Common myeloid progenitor, CD34-positive (primary cell): ENCODE results near the gene DCP1A.

Experiments
- CTCF ChIA-PET: fragments of 350-600 bp; sonication (Branson Sonifier 250); formaldehyde crosslinking; loops from one replicate; lab custom pipeline; 2021; ENCODE audit warnings: antibody characterized with exemption; lab: Charles Lee
- POLR2A ChIA-PET: fragments of 350-600 bp; sonication (Branson Sonifier 250); formaldehyde crosslinking; loops from one replicate; lab custom pipeline; 2021; ENCODE audit warnings: antibody characterized with exemption; lab: Charles Lee
- DNase-seq, 3 donors: peaks; one replicate each; pipeline versions ENCODE4 v3.0.0 to v3.0.0-alpha.2; 2013
- H3K27ac ChIP-seq, 2 experiments: 1 replicate in 1 of 2; 2 replicates in 1 of 2; pipeline ENCODE4 v1.7.0; 2013; ENCODE audit warnings: inconsistent platforms in 2 of 2, low read length in 2 of 2, mild to moderate bottlenecking in 2 of 2, low read depth in 1 of 2, moderate library complexity in 1 of 2; ENCODE audit not compliant: severe bottlenecking in 2 of 2, insufficient read depth in 1 of 2, poor library complexity in 1 of 2
- H3K27me3 ChIP-seq, 5 experiments: replicated peaks in 2 of 5; 1 replicate in 3 of 5; 2 replicates in 2 of 5; pipeline versions ENCODE4 v1.6.1 to v1.7.0; 2013; ENCODE audit warnings: low read length in 4 of 5, mild to moderate bottlenecking in 2 of 5, moderate library complexity in 2 of 5, inconsistent platforms in 1 of 5; ENCODE audit not compliant: insufficient read depth in 5 of 5, control insufficient read depth in 4 of 5
- H3K36me3 ChIP-seq, 4 experiments: 1 replicate in 2 of 4; 2 replicates in 2 of 4; pipeline versions ENCODE4 v1.6.1 to v1.7.0; 2013; ENCODE audit warnings: low read length in 3 of 4, control low read depth in 1 of 4, mild to moderate bottlenecking in 1 of 4; ENCODE audit not compliant: control insufficient read depth in 4 of 4, insufficient read depth in 4 of 4
- H3K4me1 ChIP-seq, 4 experiments: 1 replicate in 3 of 4; 2 replicates in 1 of 4; pipeline versions ENCODE4 v1.6.1 to v1.7.1; 2013; ENCODE audit warnings: low read length in 3 of 4, mild to moderate bottlenecking in 3 of 4, control low read depth in 1 of 4, inconsistent platforms in 1 of 4, moderate library complexity in 1 of 4; ENCODE audit not compliant: control insufficient read depth in 4 of 4, insufficient read depth in 4 of 4; ENCODE audit errors: control extremely low read depth in 1 of 4
- H3K4me3 ChIP-seq, 7 experiments: 1 replicate in 4 of 7; 2 replicates in 3 of 7; pipeline versions ENCODE4 v1.5.1 to v1.7.0; 2013; ENCODE audit warnings: mild to moderate bottlenecking in 7 of 7, low read length in 6 of 7, moderate library complexity in 6 of 7, inconsistent platforms in 2 of 7, low read depth in 2 of 7, control low read depth in 1 of 7; ENCODE audit not compliant: insufficient read depth in 4 of 7, control insufficient read depth in 1 of 7; ENCODE audit errors: extremely low read depth in 1 of 7
- H3K9me3 ChIP-seq, 5 experiments: 1 replicate in 4 of 5; 2 replicates in 1 of 5; pipeline versions ENCODE4 v1.6.1 to v1.7.1; 2013; ENCODE audit warnings: low read length in 4 of 5, mild to moderate bottlenecking in 2 of 5, inconsistent platforms in 1 of 5, low read depth in 1 of 5, moderate library complexity in 1 of 5; ENCODE audit not compliant: control insufficient read depth in 4 of 5, insufficient read depth in 2 of 5; ENCODE audit errors: control extremely low read depth in 1 of 5
- WGBS: methylation state at CpG from one replicate; pipeline ENCODE4 v1.1.5; 2013; ENCODE audit not compliant: insufficient coverage; 5-methylcytosine and 5-hydroxymethylcytosine counted together

The DCP1A gene

DNA sequence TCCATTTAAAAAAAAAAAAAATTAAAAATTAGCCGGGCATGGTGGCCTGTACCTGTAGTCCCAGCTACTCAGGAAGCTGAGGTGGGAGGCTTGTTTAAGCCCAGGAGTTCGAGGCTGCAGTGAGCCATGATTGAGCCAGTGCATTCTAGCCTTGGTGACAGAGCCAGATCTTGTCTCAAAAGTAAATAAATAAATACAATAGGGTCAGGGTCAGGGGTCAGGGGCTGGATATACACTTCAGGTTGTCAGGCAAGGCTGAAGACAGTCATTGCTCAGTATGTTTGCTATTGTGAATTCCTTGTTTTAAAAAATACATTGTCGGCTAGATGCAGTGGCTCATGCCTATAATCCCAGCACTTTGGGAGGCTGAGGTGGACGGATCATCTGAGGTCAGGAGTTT is 83.4 kb downstream of the DCP1A start:
- H3K9me3 ChIP-seq = no peaks in the 10 kb centered on the region
- CTCF ChIA-PET = no interaction called here
- H3K4me1 ChIP-seq = peaks cover 0 to 22% (median under 1%) of the 10 kb centered on the region in 4 experiments
- H3K36me3 ChIP-seq = no peaks in the 10 kb centered on the region
- H3K4me3 ChIP-seq = no peak overlapping the region
- no peak for DNase-seq
- H3K27ac ChIP-seq = no peak overlapping the region
- POLR2A ChIA-PET = interaction anchor here (0.5 kb wide), 1 partner anchor 12 kb away, joined by 4 read pairs; no protein-coding TSS in a partner anchor
- no peaks in the 10 kb centered on the region for H3K27me3 ChIP-seq
- WGBS = 93% methylated on average over 2 of the region's 4 CpGs

DNA sequence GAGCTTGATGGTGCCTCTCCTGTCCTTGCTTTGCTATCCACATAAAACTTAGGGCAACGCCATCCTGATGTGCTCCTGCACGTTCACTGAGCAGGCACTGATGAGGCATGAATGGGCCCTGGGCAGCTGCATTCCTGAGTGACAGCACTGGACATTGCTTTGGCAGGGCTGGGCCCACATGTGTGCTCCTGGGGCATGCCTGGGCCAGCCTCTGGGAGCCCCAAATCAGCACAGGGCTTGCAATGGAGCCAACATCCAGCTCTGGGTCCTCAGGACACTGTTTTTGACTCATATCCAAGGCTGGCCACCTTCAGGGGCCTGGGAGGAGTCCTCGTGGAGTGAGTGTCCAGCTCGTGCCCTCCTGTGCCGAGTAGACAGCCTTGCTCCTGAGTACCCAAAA is 85.6 kb downstream of the DCP1A start:
- Histone ChIP-seq H3K4me3 (no peak overlapping the region), H3K4me1 (peaks cover 0 to 11% (median 0%) of the 10 kb centered on the region in 4 experiments), H3K9me3 (no peaks in the 10 kb centered on the region), H3K36me3 (no peaks in the 10 kb centered on the region), H3K27me3 (no peaks in the 10 kb centered on the region), H3K27ac (no peak overlapping the region)
- no peak for DNase-seq
- POLR2A ChIA-PET = no interaction called here
- 92% methylated on average over 5 of the region's 5 CpGs for WGBS
- CTCF ChIA-PET = interaction anchor here (1.0 to 2.1 kb wide), 4 partner anchors 11 to 41 kb away, joined by 3 to 5 read pairs (median 4); no protein-coding TSS in a partner anchor

DNA sequence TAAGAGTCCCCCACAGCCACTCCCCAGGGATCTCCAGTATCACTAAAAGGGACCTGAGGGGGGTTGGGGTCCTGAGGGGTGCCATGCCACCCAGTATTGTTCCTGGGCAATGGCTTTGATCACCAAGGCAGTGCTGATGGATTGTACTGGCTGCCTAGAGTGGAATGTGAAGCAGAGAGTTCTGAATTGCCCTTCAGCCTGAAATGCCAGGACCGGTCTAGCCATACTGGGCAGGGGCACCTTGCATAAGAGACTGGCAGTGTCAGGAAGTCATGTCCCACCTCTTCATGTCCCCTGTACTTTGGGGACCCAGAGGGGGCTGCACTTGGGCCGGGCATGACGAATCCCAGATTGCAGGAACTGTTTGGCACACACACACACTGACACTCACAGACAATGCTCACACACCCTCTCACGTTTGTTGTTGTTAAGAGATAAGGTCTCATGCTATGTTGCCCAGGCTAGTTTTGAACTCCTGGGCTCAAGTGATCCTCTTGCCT is 87.0 kb downstream of the DCP1A start:
- no peak overlapping the region for H3K4me3 ChIP-seq
- no peaks in the 10 kb centered on the region for H3K36me3 ChIP-seq
- H3K9me3 ChIP-seq = no peaks in the 10 kb centered on the region
- H3K4me1 ChIP-seq = peaks cover 0 to 13% (median 1%) of the 10 kb centered on the region in 4 experiments
- H3K27me3 ChIP-seq = no peaks in the 10 kb centered on the region
- CTCF ChIA-PET = interaction anchor here (1.0 kb wide), 1 partner anchor 10 kb away, joined by 3 read pairs; no protein-coding TSS in a partner anchor
- POLR2A ChIA-PET = no interaction called here
- WGBS = 93% methylated on average over 4 of the region's 4 CpGs
- H3K27ac ChIP-seq = no peak overlapping the region
- no peak for DNase-seq

DNA sequence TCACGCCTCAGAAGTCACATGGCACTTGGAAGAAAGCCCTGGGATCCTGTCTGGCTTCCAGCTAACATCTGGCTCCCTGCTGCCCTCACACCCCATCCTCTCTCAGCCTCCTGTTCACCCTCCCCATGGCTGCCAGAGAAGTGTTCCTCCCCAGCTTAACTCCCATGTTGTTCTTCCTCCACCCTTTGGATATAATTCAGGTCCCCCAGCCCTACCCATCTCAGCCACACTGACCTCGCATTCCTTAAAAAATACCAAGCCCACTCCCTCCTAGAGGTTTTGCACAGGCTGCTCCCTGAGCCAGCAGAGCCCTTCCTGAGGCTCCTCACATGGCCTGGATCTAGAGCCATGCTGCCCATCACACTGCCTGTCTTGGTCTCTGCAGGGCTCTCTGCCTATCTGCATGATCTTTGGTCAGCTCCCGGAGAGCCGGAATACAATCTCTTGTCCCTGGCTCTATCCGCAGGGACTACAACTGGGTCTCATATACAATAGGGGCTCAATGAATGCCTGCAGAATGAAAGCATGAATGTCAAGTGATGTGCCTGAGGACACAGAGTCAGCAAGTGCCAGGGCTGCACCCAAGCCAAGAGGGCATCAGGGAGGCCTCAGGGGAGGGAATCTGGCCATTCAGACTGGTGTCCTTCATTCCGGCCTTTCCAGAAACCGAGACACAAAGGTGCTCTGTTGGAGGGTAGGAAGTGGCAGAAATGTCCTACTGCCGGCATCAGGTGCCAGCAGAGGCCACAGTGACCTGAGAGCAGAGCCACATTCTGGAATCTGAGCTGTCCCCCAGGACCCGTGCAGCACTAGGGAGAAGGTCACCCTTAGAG is 87.7 kb downstream of the DCP1A start:
- Histone ChIP-seq H3K27ac (no peak overlapping the region), H3K9me3 (no peaks in the 10 kb centered on the region), H3K4me3 (no peak overlapping the region), H3K4me1 (peaks cover 0 to 10% (median 4%) of the 10 kb centered on the region in 4 experiments), H3K36me3 (no peaks in the 10 kb centered on the region), H3K27me3 (no peaks in the 10 kb centered on the region)
- DNase-seq = no peak
- CTCF ChIA-PET = no interaction called here
- POLR2A ChIA-PET = no interaction called here
- 96% methylated on average over 8 of the region's 9 CpGs for WGBS

DNA sequence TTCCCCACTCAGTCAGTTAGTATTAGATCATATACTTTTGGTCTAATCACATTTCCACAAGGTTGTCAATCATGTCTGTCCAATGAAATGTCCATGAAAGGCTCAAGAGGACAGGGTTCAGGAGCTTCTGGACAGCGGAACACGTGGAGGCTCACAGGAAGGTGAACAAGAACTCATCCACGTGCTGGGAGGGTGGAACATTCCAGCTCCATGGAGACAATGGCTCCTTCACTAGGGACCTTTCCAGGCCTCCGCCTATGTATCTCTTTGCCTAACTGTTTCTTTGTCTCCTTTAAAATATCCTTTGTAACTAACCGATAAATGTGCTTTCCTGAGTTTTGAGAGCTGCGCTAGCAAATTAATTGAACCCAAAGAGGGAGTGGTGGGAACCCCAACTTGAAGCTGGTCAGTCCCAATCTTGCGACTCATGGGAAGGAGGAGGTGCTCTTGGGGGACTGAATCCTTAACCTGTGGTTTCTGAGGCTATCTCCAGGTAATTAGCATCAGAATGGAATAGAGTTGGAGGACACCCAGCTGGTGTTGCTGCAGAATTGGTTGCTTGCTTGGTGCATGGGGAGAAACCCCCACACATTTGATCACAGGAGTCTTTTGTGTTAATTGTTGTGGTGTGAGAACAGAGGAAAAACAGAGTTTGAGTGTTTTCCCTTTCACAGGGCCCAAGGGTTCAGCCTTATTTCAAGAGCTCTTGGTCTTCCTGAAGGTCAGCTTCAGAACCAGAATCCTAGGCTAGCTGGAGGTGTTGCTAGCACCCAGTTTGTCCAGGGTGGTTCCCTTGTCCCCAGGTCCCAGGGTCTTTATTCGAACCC is 88.5 kb downstream of the DCP1A start:
- 94% methylated on average over 6 of the region's 8 CpGs for WGBS
- ChIA-PET CTCF (interaction anchor here (0.8 to 1.4 kb wide), 4 partner anchors 8 to 67 kb away, joined by 3 read pairs; no protein-coding TSS in a partner anchor), POLR2A (interaction anchor here (0.6 kb wide), 1 partner anchor 25 kb away, joined by 3 read pairs; no protein-coding TSS in a partner anchor)
- peaks cover 0 to 18% (median 13%) of the 10 kb centered on the region in 4 experiments for H3K4me1 ChIP-seq
- H3K4me3 ChIP-seq = no peak overlapping the region
- DNase-seq = no peak
- no peaks in the 10 kb centered on the region for H3K27me3 ChIP-seq
- peaks cover 0 to 5% (median 0%) of the 10 kb centered on the region in 4 experiments for H3K36me3 ChIP-seq
- H3K9me3 ChIP-seq = no peaks in the 10 kb centered on the region
- H3K27ac ChIP-seq = no peak overlapping the region

DNA sequence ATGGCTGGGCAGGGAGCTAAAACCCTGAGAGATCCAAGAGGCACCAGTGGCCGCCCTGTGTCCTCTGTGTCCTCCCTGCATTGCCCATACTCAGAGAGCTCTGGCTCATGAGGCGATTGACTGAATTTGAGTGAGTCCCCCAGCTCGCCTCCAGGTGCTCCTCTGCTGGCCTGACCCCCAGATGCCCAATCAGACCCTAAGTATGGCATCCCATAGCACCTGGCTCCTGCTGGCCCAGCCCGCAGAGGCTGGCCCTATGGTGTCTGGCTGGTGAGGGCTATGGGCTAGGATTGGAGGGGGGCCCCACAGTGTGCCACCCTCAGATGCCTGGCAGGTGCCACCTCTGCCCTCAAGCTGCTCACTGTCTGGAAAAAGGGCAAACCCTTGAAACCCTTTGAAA is 89.9 kb downstream of the DCP1A start:
- no peak overlapping the region for H3K4me3 ChIP-seq
- H3K9me3 ChIP-seq = no peaks in the 10 kb centered on the region
- H3K27me3 ChIP-seq = no peaks in the 10 kb centered on the region
- peaks cover 0 to 6% (median 0%) of the 10 kb centered on the region in 4 experiments for H3K36me3 ChIP-seq
- CTCF ChIA-PET = interaction anchor here (1.4 to 1.5 kb wide), 4 partner anchors 13 to 66 kb away, joined by 3 to 7 read pairs (median 4); no protein-coding TSS in a partner anchor
- DNase-seq = no peak
- POLR2A ChIA-PET = no interaction called here
- 96% methylated on average over 4 of the region's 4 CpGs for WGBS
- no peak overlapping the region for H3K27ac ChIP-seq
- H3K4me1 ChIP-seq = peaks cover 5 to 32% (median 26%) of the 10 kb centered on the region in 4 experiments
